A673 (cell line): ENCODE results near the gene NES. TPM values are rescaled to one million over a fixed set of nuclear protein-coding genes. Genes with fewer than 3 reads are reported as not detected.

ENCODE experiments used
- BruUV-seq: library from RNA; stranded (reverse); fragments of 400-500 nt; replicated peaks from 2 replicates; lab custom pipeline; 2021; lab: Mats Ljungman, UMichigan
- CTCF ChIA-PET: fragments of 300-600 bp; sonication (Branson Sonifier 250); formaldehyde crosslinking; loops from one replicate; lab custom pipeline; 2022; ENCODE audit warnings: antibody characterized with exemption; lab: Charles Lee
- POLR2A ChIA-PET: fragments of 300-600 bp; sonication (Branson Sonifier 250); formaldehyde crosslinking; loops from one replicate; lab custom pipeline; 2022; ENCODE audit warnings: antibody characterized with exemption; ENCODE audit not compliant: low non-redundant PET; lab: Charles Lee
- DNase-seq: peaks from one replicate; pipeline ENCODE4 v3.0.0-alpha.2; 2015; ENCODE audit warnings: low spot score
- H3K27ac ChIP-seq: fragments of 200-600 bp; sonication (generic); 2 replicates; pipeline ENCODE4 v1.5.1; 2016; ENCODE audit warnings: mixed run types, low read depth, mild to moderate bottlenecking, mixed read lengths, antibody characterized with exemption, low read length; ENCODE audit not compliant: poor library complexity, severe bottlenecking
- H3K27me3 ChIP-seq: fragments of 200-600 bp; sonication (generic); replicated peaks from 2 replicates; pipeline ENCODE4 v1.6.1; 2017; ENCODE audit warnings: mixed run types, low read depth, mild to moderate bottlenecking, mixed read lengths, antibody characterized with exemption, low read length; ENCODE audit not compliant: insufficient read depth, poor library complexity
- H3K36me3 ChIP-seq: fragments of 200-600 bp; sonication (generic); 2 replicates; pipeline ENCODE4 v1.6.1; 2016; ENCODE audit warnings: mixed run types, mild to moderate bottlenecking, mixed read lengths, antibody characterized with exemption, low read length; ENCODE audit not compliant: insufficient read depth, poor library complexity, severe bottlenecking
- H3K4me1 ChIP-seq: fragments of 200-600 bp; sonication (generic); 2 replicates; pipeline ENCODE4 v1.6.1; 2017; ENCODE audit warnings: mixed run types, mild to moderate bottlenecking, mixed read lengths, antibody characterized with exemption, low read length; ENCODE audit not compliant: insufficient read depth, poor library complexity, severe bottlenecking
- H3K4me3 ChIP-seq: fragments of 200-600 bp; sonication (generic); 2 replicates; pipeline ENCODE4 v1.5.1; 2016; ENCODE audit warnings: low read depth, mixed run types, mild to moderate bottlenecking, mixed read lengths, low read length; ENCODE audit not compliant: poor library complexity, severe bottlenecking
- H3K9me3 ChIP-seq: fragments of 200-600 bp; sonication (generic); 2 replicates; pipeline ENCODE4 v1.6.1; 2016; ENCODE audit warnings: mixed run types, low read depth, mild to moderate bottlenecking, mixed read lengths, antibody characterized with exemption, low read length; ENCODE audit not compliant: poor library complexity, severe bottlenecking
- EZH2 ChIP-seq: fragments of 200-600 bp; sonication (generic); IDR thresholded peaks from 2 replicates; pipeline ENCODE4 v1.6.1; 2017; ENCODE audit warnings: borderline replicate concordance, low read depth, mild to moderate bottlenecking, mixed read lengths, antibody characterized with exemption, low read length; ENCODE audit not compliant: poor library complexity, severe bottlenecking
- intact Hi-C: fragments of 100-400 bp; cut with micrococcal nuclease; formaldehyde crosslinking; loops from one replicate; pipeline ENCODE4 v1.10.0; 2022; ENCODE audit not compliant: unreplicated experiment
- total RNA-seq: library from RNA; stranded (reverse); gene quantifications from 2 replicates; pipeline ENCODE4 v1.2.3, GENCODE V29; 2021
- TF ChIP-seq, protein P1 (sequence below): fragments of 300-800, 200-600 bp; sonication (generic); conservative IDR thresholded peaks from 2 replicates; pipeline ENCODE4 v1.5.1; 2017; ENCODE audit warnings: low read depth, mild to moderate bottlenecking, antibody characterized with exemption, low read length, moderate library complexity, mixed read lengths

NES gene
- total RNA-seq, 1 experiment from 2014 or later = 8.7 TPM

DNA sequence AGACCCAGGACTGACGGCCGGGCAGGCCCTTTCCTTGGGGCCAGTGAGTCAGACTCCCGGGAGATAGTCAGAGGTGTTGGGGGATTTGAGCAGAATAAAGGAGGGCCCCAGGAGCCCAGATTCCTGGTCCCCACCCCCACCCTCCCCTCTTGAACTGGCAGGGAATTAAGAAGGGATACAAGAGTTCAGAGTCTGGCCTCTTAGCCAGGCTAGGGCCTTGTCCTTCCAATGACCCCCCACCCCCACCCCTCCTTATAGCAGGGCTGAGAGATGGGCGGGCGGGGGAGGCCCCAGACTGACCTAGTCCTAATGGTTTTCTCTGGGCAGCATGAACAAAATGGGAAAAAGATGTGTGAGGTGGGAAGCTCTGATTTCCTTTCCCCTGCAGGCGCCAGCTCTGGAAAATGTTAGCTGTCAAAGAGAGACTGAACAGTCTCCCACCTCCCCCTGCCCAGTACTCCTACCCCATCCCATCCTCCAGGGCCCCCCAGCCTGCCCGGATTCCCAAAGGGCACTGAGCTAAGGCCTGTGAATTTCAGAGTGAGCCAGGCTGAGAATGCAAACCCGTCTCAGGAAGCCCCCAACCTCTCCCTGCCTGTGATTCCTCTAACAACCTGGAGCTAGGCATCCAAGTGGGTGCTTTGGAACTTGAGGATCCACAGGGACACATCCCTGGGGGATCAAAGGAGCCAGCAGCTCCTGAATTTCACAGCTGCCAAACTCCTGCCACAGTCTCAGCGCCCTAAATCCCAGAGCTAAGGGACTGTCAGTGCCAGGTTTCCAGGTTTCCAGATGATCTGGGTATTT lies 34.0 kb upstream of the NES start:
- TF ChIP-seq, protein P1, sequence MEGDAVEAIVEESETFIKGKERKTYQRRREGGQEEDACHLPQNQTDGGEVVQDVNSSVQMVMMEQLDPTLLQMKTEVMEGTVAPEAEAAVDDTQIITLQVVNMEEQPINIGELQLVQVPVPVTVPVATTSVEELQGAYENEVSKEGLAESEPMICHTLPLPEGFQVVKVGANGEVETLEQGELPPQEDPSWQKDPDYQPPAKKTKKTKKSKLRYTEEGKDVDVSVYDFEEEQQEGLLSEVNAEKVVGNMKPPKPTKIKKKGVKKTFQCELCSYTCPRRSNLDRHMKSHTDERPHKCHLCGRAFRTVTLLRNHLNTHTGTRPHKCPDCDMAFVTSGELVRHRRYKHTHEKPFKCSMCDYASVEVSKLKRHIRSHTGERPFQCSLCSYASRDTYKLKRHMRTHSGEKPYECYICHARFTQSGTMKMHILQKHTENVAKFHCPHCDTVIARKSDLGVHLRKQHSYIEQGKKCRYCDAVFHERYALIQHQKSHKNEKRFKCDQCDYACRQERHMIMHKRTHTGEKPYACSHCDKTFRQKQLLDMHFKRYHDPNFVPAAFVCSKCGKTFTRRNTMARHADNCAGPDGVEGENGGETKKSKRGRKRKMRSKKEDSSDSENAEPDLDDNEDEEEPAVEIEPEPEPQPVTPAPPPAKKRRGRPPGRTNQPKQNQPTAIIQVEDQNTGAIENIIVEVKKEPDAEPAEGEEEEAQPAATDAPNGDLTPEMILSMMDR = no peak
- no peak for TF ChIP-seq EZH2
- ChIA-PET POLR2A (no interaction called here), CTCF (interaction anchor here (1.2 to 1.3 kb wide), 2 partner anchors 16 to 21 kb away, joined by 4 read pairs; no protein-coding TSS in a partner anchor)
- H3K4me1 ChIP-seq = peaks cover 3% of the 10 kb centered on the region
- no peaks in the 10 kb centered on the region for H3K9me3 ChIP-seq
- no peak overlapping the region for H3K27ac ChIP-seq
- H3K4me3 ChIP-seq = no peak overlapping the region
- no TSS peak for BruUV-seq
- H3K27me3 ChIP-seq = no peaks in the 10 kb centered on the region
- no peak for DNase-seq
- intact Hi-C loops = no loop called here
- H3K36me3 ChIP-seq = no peaks in the 10 kb centered on the region

DNA sequence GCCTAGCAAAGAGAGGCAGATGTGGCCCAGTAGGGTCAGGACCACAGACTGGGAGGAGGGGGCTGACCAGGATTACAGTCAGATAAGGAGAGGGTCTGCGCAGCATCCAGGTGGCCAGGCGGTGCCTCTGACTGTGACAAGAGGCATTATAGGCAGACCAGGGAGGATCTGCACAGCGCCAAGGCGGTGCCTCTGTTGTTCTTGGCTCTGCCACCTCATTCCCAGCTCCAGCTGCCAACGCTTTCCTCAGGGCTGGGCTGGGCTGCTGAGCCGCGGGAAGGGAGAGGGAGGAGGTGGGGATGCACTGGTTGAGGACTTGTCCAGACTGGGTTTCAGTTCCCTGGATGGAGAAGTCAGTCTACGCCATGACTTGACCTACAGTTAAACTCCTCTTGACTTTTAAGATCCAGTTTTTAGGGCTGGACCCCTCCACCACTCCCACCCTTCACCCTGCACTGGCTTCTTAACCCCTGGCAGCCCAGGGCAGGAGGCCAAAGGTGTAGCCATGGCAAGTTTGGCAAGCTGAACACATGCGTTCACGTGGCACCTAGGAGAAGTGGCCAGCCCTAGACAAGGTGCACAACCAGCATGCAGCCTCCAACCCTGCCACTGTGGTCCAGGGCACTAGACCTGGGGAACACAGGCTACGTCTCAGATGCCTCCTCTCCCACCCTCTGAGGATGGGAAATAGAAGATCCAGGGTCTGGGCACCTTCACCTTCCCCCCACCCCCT lies 32.7 kb upstream of the NES start:
- DNase-seq = no peak
- CTCF ChIA-PET = interaction anchor here (1.3 kb wide), 1 partner anchor 17 kb away, joined by 4 read pairs; no protein-coding TSS in a partner anchor
- intact Hi-C loops = no loop called here
- BruUV-seq = no TSS peak
- POLR2A ChIA-PET = no interaction called here
- Histone ChIP-seq H3K9me3 (no peaks in the 10 kb centered on the region), H3K27ac (no peak overlapping the region), H3K4me3 (no peak overlapping the region), H3K27me3 (peaks cover 1% of the 10 kb centered on the region), H3K36me3 (no peaks in the 10 kb centered on the region), H3K4me1 (peaks cover 14% of the 10 kb centered on the region)
- TF ChIP-seq, protein P1 = no peak
- TF ChIP-seq EZH2 = no peak

- H3K4me1 ChIP-seq = peaks cover 23% of the 10 kb centered on the region
- intact Hi-C loops = no loop called here
- H3K27ac ChIP-seq = no peak overlapping the region
- no peak overlapping the region for H3K4me3 ChIP-seq
- no TSS peak for BruUV-seq
- ChIA-PET POLR2A (no interaction called here), CTCF (no interaction called here)
- H3K9me3 ChIP-seq = no peaks in the 10 kb centered on the region
- TF ChIP-seq EZH2 = no peak
- TF ChIP-seq, protein P1 = no peak
- DNase-seq = no peak
- H3K27me3 ChIP-seq = peaks cover 5% of the 10 kb centered on the region
- H3K36me3 ChIP-seq = no peaks in the 10 kb centered on the region
Measured at GRCh38 chr1:156709031-156709430, 31.8 kb upstream of the NES start.
